Erythroblast (primary cell): Measurements from ENCODE around the gene BNIP5.

Experiments
- GATA1 ChIP-seq: IDR thresholded peaks from 2 replicates; pipeline ENCODE4 v1.6.1; 2011; ENCODE audit warnings: low read depth, mild to moderate bottlenecking, control low read depth, low read length, moderate library complexity
- POLR2A ChIP-seq: IDR thresholded peaks from 2 replicates; pipeline ENCODE4 v1.6.1; 2011; ENCODE audit warnings: mild to moderate bottlenecking, low read length

- TF ChIP-seq POLR2A (no peak), GATA1 (no peak)
Observed at GRCh38 chr6:36370638-36371037, 34.0 kb upstream of the BNIP5 start.
